SKM-1 (cell line): Measurements from ENCODE around the gene NDUFA8.

Source experiments
- DNase-seq: peaks from one replicate; lab custom pipeline; 2025; ENCODE audit not compliant: unreplicated experiment; lab: John Stamatoyannopoulos, UW

The NDUFA8 gene

DNA sequence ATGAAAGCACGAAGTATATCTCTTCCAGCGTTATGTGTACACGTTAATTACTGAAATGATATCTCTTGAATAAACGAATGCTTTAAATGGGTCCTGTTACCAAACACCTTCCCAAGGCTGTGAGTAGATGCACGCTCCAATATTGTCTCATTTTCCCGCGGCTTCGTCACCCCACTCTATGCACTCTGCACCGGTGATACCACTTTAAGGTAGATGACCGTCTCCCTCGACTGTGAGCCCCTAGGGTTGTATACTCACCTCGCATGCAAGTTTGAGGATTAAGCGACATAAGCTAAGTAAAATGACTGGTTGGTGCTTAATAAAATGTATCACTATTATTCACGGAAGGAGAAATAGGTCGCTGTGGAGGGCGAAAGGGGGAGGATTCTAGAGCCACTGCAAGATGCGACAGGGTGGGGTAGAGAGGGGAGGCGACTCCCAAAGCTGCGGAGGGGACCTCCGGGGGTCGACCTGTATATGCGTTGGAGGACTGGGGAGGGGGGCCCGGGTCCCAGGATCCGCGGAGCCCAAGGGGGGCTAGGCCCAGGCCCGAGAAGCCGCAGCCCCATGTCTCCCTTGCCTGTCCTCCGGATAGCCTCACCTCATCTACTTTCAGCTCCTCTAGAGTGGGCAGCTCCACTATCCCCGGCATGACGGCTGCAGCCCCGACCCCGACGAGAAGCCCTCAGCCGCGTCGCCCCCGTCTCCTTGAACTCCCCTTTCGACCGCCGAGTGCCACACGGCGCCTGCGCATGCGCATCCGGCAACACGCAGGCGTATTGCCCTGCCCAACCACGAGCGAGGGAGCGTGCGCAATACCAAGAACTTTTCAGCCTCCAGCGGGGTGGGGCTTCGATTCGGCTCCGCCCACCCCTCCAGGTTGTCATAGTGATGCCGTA, at the start of gene NDUFA8, which contains the start of gene MORN5:
Gene NDUFA8, minus strand, starts transcription at position 754 of the 899 bp plus-strand sequence. Its CDS starts 102 bp downstream, at position 652.
Gene MORN5, plus strand, starts transcription at position 883 of the 899 bp plus-strand sequence. CDS start 65 bp downstream, outside the sequence.
- DNase-seq = peak; percentile 85

DNA sequence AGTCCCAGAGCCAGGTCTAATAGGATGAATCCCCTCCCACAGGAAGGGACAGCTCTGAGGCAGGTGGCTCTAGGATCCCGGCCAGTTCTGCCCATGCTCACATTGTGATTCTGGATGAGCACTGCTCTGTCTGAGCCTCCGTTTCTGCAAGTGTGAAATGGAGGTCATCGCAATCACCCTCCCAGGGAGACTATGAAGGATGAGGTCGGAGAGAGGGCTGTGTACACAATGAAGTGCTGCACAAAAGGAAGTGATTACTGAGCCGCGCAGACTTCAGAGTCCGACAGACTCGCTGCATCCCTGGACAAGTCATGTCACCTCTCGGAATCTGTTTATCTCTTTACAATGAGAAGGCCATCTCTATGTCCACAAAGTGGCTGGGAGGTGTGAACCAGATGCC, 47.5 kb upstream of the NDUFA8 start:
- no peak for DNase-seq

DNA sequence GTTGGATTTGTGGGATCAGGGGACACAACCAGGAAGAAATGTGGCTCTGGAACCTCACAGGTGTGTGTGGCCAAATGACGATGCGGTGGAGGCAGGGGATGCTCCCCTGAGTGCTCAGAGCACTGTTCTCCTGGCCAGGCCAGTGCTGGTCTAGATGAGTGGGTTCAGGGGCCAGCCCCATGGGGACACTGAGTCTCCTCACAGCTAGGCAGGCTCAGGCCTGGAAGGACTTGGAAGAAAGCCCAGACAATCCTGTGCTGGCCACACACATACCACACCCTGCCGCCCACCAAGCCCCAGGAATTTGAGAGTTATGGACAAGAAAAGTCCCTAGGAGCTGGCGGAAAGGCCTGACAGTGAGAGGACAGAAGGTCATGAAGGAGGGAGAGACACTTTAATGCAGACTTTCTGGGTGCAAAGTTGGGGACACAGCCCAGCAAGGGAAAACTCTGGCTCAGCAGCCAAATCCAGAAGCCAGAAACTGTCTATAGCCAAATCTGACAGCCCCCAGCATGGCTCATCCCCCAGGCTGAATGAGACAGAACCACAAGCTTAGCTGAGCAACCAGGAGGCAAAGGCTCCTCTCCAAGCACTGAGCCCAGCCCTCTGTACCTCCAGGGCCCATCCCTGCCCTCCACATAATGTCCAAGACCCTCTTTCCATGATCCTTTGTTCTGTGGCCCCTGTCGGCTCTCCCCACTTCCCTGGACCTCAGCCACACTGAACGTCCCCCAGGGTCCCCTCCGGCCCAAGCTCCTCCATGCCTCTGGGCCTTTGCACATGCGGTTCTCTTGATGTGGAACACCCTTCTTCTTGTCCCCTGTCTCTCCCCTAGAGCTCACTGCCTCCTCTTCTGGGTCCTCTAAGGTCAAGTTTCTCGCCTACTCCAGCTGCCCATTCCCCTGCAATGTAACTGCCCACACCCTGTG, 46.8 kb upstream of the NDUFA8 start:
- DNase-seq = no peak

DNA sequence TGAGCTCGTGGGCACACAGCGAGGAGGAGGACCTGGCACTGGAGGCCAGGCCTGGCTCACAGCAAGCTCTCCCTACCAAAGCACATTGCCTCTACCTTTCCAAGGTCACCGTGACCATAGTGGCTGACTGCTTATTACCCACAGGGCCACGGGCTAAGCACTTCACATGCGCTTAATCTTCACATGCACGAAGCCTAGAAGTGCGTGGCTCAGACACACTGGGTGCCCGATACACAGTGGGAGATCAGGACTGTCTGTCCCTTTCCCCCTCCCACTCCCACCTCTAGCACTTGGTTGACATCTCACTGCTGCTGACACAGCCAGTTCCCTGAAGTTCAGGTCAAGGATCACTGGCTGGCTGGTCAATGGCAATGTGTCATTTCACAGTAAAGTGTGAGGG, 45.6 kb upstream of the NDUFA8 start:
- no peak for DNase-seq

DNA sequence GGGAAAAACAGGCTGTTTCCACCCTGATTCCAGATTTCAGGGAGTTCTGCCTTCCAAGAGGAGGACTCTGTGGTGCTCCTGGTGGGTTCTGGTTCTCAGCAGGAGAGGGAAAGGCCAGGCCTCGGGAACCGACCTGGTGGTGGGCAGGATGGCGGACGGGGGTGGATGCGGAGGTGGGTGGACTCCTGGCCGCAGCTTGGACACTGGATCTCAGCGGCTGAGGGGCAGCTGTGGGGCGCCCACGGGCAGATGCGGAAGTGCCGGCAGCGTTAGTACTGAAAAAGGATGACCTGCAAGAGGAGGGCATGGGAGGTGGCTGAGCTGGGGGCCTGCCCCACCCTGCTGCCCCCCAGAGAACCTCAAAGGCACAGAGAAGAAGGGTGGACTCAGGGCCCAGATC, 44.9 kb upstream of the NDUFA8 start:
- no peak for DNase-seq

- no peak for DNase-seq
These were observed 44.5 kb upstream of the NDUFA8 start for GRCh38 chr9:122204055-122204454.

DNA sequence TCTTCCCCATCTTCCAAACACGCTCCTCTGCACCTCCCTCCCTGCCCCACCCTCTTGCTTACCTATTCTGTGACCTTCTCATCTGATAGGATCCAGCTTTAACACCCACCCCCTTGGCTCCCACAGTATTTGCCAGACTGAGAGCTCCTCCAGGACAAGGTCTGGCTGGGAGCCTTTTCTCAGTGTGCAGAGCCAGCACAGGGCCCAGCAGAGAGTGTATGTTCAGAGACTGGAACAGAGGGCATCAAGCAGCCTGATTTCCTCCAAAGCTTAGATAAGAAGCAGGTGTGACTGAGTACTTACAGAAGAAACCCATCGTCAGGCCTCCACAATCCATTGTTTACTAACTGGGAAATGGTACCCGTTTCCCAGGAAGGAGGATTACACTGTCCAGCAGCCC, 42.5 kb upstream of the NDUFA8 start:
- DNase-seq = no peak

DNA sequence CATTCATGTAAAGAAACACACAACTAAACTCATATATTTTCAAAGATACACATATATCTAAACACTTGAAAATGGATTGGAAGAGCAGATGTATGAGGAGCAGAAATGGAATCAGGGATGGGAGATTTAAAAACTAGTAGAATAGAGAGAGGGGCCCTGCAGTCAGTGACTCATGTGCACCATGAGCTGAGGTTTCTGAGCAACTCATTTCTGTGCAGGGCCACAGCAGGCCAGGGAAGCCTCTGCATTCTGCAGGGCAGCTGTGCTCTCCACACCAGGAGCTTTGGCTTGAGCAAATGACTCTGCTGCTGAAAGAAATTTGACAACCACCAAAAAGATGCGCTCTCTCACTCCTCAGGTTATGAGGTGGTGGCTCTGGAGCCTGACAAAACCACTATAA, 42.1 kb upstream of the NDUFA8 start:
- no peak for DNase-seq

DNA sequence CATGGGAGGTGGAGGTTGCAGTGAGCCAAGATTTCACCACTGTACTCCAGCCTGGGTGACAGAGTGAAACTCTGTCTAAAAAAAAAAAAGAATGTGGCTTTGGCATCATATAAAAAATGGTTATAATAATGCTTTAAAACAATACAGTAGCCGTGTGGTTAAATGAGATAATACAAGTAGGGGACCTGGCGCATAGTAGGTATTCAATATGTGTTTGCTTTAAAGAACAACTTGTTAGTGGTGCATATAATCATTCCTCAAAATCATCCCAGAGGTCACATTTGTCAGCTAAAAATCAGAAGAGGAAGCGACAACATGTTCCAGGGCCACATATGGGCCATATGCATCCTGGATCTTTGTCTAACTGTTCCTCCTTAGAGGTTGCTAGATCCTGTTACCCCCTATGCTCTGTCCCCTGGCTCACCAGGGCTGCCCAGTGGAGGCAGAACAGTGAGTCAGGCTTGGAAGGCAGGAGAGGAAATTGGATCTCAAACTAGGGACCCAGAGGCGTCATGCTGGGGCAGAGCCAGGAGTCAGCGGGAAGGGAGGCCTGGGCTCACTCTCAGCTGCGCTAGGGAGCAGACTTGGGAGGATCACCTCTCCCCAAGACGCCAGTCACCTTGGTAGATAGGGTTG, 41.5 kb upstream of the NDUFA8 start:
- DNase-seq = no peak

- DNase-seq = no peak
These were observed 38.3 kb upstream of the NDUFA8 start for GRCh38 chr9:122197882-122198281.

- DNase-seq = no peak
These were observed 37.8 kb upstream of the NDUFA8 start for GRCh38 chr9:122197426-122197825.

GRCh38 chr9:122195875-122196274, 36.3 kb upstream of the NDUFA8 start:
- no peak for DNase-seq

GRCh38 chr9:122193651-122194050, 34.1 kb upstream of the NDUFA8 start:
- DNase-seq = no peak

DNA sequence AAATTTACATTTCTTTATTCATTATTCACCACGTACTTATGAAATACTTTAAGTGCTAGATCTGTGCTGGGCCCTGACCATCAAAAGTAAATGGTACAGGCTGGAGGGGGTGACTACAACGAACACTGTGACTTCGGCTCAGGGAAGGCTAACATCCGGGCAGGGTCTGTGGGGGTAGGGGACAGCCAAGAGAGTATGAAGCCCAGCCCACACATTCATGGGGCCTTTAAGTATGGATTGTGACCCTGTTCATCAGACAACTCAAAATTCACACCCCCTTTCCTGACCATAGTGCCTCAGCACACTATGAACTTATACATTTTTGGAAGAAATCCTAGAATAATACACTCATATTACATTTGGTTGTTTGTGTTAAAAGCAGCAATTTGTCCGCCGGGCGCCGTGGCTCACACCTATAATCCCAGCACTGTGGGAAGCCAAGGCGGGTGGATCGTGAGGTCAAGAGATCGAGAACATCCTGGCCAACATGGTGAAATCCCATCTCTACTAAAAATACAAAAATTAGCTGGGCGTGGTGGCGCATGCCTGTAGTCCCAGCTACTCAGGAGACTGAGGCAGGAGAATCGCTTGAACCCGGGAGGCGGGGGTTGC, 33.4 kb upstream of the NDUFA8 start:
- no peak for DNase-seq

DNA sequence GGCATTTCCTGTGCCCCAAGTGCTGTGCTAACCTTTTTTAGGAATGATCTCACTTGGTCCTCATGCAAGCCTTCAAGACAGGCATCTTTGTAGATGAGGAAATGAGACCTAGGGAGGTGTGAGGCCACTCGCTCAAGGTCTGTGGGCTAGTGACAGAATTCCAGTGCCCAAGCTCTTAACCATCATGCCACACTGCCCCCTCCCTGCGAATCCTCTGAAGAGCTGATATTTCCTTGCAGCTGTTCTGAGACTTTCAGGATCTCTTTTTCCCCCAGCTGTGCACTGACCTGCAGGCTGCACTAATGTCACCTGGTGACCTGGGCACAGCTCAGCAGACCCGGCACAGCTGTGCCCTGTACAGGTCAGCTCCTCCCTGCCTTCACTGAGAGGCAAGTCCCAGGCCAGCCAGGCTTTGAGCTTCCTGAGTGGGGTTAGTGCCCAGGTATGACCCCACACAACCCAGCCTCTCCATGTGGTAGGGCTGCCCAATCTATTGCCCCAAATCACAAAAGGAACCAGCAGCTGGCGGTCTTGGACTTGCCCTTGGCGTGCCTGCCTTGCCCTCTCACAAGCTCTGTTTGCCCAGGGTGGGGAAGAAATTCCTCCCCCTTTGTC, 32.8 kb upstream of the NDUFA8 start:
- no peak for DNase-seq

DNA sequence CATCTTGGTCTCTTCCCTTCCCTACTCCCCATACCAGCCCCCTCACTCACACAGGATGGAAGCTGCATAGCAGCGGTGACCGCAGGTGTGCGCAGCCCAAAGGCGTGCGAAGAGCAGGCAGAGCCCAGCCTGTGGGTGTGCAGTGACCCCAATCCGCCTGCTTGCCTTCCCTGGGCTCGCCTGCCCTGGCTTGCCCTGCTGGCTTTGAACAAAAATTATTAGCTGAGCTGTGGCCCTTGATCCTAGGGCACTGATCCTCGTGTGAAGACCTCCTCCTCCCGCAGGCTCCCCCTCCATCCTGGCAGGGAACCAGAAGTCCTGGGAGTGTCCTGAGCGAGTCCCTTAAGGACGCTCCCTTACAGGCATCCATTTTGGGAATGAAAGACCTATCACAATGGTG, 32.0 kb upstream of the NDUFA8 start:
- no peak for DNase-seq

DNA sequence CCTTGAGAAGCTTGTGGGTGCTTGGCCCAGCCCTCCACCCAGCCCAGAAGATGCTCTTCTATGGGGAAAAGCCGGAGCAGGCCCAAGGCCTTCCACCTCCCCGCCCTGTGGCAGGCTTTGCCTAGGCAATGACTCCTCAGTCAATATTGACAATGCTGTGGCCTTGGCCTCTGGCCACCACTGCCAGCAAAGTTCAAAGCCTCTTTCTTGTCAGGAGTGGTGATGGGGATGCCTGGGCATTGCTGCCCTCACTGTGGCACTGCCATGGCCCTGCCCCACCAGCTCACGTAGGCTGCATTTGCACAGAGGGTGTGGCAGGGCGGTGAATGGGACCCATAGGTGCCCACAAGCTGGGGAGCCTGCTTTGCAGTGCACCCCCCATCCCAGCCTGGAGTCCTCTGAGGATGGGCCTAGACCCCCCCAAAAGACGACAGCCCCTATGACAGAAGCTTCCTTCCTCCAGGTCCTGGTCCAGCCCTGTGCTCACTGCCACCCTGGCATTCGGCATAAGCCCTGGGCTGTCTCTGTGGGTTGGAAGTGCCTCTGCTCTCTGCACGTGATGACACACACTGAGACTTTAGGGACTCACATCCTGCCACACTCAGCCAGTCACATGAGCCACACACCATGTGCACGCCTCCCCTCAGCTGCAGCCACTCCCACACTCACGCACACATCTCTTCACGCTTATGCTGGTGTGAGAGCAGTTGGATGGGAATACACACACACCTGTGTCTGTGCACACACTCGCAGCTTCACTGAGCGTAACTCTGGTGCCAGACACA, 31.2 kb upstream of the NDUFA8 start:
- DNase-seq = no peak

- no peak for DNase-seq
These were observed 28.8 kb upstream of the NDUFA8 start for GRCh38 chr9:122188369-122188768.

DNA sequence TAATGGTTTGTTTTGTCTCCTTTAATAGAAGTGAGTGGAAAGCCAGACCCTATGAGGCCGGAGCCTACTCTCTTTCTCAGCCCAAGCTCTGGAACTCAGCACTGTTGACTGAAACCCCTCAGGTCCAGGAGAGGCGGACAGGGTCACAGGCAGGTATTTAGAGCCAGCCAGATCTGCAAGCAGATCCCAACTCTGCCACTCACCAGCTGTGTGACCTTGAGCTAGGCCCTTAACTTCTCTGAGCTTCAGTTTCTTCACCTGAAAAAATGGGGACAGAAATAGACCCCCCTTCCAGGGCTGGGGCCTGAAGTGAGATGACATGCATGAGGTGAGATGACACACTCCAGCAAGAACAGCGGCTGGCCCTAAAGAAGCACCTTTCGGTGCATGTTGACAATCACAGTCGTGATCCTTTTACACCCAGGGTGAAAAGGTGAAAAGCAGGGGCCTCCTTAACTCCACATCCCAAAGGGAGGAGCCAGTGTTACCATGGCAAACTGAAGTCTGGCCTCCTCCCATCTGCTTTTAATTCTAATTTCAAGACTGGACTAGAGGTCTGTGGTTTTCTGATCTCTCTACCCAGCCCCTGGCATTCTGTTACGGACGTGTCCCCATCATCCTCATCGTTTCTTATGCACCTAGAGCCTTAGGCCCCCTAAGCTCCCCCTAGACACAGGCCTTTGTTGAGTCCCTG, 27.3 kb upstream of the NDUFA8 start:
- DNase-seq = no peak
